Measurements from ENCODE around the gene G6PC1.

DNA sequence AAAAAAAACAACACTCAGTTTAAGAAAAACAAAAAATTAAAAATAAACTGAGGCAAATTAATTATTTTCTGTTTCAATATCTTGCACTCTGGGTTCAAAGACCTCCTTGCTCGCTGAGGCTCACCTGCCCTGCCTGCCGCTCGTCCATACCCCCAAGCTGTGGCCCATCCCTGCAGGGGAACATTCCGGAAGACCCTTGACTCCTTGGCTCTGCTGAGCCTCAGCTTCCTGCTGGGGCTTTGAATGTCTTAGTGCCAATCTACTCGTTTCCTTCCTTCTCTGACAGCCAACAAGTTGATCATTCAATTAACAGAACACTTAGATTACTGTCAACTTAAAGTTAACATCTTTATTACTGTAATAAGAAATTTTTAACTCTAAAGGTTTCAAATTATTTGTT is 24.3 kb downstream of the G6PC1 start:
- no peak for TF ChIP-seq STAT5B (CRISPR knock-in tag; IDR thresholded peaks at IDR 0.05)
- TF ChIP-seq CBX2 (IDR thresholded peaks at IDR 0.05; ENCODE audit: low read depth, low read length) = no peak
- TF ChIP-seq CBX2 (CRISPR knock-in tag; IDR thresholded peaks at IDR 0.05; ENCODE audit: low read depth) = no peak
- TF ChIP-seq REPIN1 (CRISPR knock-in tag; IDR thresholded peaks at IDR 0.05; ENCODE audit: borderline replicate concordance, low read depth) = no peak
- TF ChIP-seq ZNF24 (IDR thresholded peaks at IDR 0.05) = no peak
- TF ChIP-seq, protein P1, sequence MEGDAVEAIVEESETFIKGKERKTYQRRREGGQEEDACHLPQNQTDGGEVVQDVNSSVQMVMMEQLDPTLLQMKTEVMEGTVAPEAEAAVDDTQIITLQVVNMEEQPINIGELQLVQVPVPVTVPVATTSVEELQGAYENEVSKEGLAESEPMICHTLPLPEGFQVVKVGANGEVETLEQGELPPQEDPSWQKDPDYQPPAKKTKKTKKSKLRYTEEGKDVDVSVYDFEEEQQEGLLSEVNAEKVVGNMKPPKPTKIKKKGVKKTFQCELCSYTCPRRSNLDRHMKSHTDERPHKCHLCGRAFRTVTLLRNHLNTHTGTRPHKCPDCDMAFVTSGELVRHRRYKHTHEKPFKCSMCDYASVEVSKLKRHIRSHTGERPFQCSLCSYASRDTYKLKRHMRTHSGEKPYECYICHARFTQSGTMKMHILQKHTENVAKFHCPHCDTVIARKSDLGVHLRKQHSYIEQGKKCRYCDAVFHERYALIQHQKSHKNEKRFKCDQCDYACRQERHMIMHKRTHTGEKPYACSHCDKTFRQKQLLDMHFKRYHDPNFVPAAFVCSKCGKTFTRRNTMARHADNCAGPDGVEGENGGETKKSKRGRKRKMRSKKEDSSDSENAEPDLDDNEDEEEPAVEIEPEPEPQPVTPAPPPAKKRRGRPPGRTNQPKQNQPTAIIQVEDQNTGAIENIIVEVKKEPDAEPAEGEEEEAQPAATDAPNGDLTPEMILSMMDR (CRISPR knock-in tag; IDR thresholded peaks at IDR 0.05) = no peak
- no peak for TF ChIP-seq SETDB1 (CRISPR knock-in tag; IDR thresholded peaks at IDR 0.05; ENCODE audit: borderline replicate concordance)
- TF ChIP-seq, protein P2, sequence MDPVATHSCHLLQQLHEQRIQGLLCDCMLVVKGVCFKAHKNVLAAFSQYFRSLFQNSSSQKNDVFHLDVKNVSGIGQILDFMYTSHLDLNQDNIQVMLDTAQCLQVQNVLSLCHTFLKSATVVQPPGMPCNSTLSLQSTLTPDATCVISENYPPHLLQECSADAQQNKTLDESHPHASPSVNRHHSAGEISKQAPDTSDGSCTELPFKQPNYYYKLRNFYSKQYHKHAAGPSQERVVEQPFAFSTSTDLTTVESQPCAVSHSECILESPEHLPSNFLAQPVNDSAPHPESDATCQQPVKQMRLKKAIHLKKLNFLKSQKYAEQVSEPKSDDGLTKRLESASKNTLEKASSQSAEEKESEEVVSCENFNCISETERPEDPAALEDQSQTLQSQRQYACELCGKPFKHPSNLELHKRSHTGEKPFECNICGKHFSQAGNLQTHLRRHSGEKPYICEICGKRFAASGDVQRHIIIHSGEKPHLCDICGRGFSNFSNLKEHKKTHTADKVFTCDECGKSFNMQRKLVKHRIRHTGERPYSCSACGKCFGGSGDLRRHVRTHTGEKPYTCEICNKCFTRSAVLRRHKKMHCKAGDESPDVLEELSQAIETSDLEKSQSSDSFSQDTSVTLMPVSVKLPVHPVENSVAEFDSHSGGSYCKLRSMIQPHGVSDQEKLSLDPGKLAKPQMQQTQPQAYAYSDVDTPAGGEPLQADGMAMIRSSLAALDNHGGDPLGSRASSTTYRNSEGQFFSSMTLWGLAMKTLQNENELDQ (CRISPR knock-in tag; IDR thresholded peaks at IDR 0.05; ENCODE audit: borderline replicate concordance) = no peak
- no peak for TF ChIP-seq CEBPB (IDR thresholded peaks at IDR 0.05; ENCODE audit: borderline replicate concordance, low read depth, low read length)
- no peak for TF ChIP-seq ZNF747 (CRISPR knock-in tag; IDR thresholded peaks at IDR 0.05; ENCODE audit: borderline replicate concordance)
- TF ChIP-seq NR2C2 (CRISPR knock-in tag; IDR thresholded peaks at IDR 0.05; ENCODE audit: borderline replicate concordance) = no peak

Measured in HepG2 (cell line).